VCaP (cell line): ENCODE measurements around the gene CCND3.
A peak's percentile ranks its signal among the peaks of the same experiment; 100 is the strongest.

Experiments used
- H3K27ac ChIP-seq: fragments of 450-650 bp; 2 replicates; pipeline ENCODE4 v1.5.1; 2017
- TF ChIP-seq, protein P1 (sequence below): fragments of 450-650 bp; conservative IDR thresholded peaks from 2 replicates; pipeline ENCODE4 v1.5.1; 2017; ENCODE audit warnings: mild to moderate bottlenecking, moderate library complexity

CCND3 gene

GRCh38 chr6:41914869-41915530 lies 26.6 kb downstream of the CCND3 start:
- H3K27ac ChIP-seq = no peak overlapping the region

GRCh38 chr6:41914343-41914742 lies 27.3 kb downstream of the CCND3 start:
- TF ChIP-seq, protein P1, sequence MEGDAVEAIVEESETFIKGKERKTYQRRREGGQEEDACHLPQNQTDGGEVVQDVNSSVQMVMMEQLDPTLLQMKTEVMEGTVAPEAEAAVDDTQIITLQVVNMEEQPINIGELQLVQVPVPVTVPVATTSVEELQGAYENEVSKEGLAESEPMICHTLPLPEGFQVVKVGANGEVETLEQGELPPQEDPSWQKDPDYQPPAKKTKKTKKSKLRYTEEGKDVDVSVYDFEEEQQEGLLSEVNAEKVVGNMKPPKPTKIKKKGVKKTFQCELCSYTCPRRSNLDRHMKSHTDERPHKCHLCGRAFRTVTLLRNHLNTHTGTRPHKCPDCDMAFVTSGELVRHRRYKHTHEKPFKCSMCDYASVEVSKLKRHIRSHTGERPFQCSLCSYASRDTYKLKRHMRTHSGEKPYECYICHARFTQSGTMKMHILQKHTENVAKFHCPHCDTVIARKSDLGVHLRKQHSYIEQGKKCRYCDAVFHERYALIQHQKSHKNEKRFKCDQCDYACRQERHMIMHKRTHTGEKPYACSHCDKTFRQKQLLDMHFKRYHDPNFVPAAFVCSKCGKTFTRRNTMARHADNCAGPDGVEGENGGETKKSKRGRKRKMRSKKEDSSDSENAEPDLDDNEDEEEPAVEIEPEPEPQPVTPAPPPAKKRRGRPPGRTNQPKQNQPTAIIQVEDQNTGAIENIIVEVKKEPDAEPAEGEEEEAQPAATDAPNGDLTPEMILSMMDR = no peak
- H3K27ac ChIP-seq = no peak overlapping the region

More at GRCh38 chr6:41914869-41915530, 26.6 kb downstream of the CCND3 start:
- TF ChIP-seq, protein P1 = no peak

DNA sequence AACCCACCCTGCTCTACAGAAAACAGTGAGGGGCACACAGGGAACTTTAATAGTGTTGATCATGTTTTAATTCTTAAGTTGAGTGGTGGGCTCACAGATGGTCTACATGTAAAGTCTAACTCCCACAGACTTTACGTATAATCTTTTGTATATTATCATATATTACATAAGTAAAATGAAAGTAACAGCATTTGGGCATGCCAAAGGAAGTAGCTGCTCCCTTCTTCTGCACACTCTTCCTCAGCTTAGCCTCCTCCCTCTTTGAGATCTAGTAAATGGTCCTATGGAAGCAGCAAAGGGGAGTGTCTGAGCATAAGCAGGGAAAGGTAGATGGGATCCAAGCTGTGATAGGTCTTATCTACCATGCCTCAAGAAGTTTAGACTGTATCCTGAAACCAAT lies 31.9 kb downstream of the CCND3 start:
- H3K27ac ChIP-seq = no peak overlapping the region
- TF ChIP-seq, protein P1 = no peak

- TF ChIP-seq, protein P1 = no peak
- H3K27ac ChIP-seq = no peak overlapping the region
Measured at GRCh38 chr6:41901882-41902519, 39.6 kb downstream of the CCND3 start.

DNA sequence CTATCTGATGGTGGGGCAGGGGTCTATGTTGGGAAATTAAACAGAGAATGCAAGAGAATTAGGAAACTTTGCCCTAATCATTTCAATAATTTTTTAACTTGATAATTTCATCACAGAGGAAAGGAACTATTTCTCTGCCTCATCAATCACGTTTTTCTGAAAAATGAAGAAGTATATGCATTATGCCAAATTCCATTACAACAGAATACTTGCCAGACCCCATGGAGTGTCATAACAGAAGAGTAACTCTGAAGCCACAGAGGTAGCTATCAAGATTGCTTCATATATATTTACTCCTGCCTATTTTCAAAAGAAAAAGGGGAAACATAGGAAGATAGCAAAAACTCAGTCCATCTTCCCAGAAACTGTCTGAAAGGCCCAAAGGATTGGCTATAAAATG lies 40.7 kb downstream of the CCND3 start:
- TF ChIP-seq, protein P1 = no peak
- H3K27ac ChIP-seq = no peak overlapping the region

- peak overlapping the region; percentile 65 for H3K27ac ChIP-seq
- TF ChIP-seq, protein P1 = no peak
Measured at GRCh38 chr6:41896281-41896680, 45.3 kb downstream of the CCND3 start.

DNA sequence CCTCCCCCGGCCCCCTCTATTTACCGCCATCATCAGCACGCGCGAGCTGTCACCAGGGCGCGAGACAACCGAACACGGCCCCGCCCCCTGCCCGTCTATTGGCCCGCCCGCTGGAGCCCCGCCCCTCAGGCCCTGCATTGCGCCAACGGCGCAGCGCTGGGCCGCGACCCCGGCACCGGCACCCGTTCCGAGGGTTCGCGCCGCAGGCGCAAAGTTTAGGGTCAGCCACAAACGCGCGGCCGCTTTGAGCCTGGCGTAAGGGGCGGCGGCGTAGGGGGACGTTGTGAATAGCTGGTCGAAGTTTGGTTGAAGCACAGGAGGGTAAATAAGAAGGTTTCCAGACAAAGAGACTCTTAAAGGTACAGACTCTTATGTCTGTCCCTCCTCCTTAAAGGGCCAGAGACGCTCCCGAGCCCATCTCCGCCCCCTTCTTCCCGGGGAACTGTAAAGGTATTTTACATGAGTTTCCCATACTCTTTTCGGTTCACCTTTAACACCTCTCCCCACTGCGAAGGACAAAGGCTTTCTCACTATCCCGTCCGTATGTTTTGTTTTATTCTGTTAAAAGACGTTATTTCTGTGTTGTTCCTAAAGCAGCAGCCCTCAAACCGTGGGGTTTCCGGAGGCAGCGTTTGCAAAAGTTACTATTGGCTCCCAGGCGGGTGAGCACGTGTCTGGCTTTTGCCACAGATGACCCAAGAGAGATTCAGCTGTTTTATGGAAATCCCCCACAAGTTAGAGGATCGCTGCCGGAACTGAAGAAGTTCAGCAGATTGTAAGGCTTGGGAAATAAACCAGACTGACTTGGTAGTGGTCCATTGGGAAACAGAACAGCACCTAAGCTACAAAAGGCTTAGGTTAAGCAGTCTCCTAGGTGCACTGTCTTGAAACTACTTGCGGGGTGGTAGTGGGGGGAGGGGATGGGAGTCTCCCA lies 46.0 kb downstream of the CCND3 start, which contains the start of gene USP49:
Gene USP49, minus strand, starts transcription at position 76 of the 934 bp plus-strand sequence. CDS start 88,392 bp downstream, outside the sequence.
- H3K27ac ChIP-seq = peak within 1 kb of the TSS; percentile 65
- TF ChIP-seq, protein P1 = no peak
